D341Med (cell line): ENCODE measurements around the gene RNASE8.
"Not testable (repeated sequence)": the region's sequence is repeated elsewhere in the genome, so short reads cannot be mapped to it uniquely, and the experiment has no call there.

Source experiments
- DNase-seq: peaks from one replicate; pipeline ENCODE4 v3.0.0; 2012; ENCODE audit warnings: low spot score

The RNASE8 gene, protein sequence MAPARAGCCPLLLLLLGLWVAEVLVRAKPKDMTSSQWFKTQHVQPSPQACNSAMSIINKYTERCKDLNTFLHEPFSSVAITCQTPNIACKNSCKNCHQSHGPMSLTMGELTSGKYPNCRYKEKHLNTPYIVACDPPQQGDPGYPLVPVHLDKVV

DNA sequence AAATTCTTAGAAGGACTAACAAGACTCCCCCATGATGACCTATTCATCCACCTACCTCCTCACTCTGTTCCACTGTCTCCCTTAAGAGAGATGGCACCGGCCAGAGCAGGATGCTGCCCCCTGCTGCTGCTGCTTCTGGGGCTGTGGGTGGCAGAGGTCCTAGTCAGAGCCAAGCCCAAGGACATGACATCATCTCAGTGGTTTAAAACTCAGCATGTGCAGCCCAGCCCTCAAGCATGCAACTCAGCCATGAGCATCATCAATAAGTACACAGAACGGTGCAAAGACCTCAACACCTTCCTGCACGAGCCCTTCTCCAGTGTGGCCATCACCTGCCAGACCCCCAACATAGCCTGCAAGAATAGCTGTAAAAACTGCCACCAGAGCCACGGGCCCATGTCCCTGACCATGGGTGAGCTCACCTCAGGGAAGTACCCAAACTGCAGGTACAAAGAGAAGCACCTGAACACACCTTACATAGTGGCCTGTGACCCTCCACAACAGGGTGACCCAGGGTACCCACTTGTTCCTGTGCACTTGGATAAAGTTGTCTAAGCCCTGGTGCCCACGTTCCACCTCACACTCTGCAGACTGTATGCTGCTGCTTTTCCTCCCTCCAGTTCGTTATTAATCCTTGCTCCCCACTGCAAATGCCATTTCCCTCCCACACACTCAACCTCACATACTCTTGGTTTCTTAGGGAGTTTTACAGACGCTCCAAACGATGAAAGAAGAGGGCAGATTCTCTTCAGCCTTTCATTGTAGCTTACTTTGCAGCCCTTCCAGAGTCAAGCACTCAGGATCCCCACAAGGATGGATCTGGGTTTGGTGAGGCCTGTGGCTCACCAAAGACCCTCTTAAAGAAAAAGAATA, at the start of gene RNASE8:
TSS of gene RNASE8 (plus strand) at position 20 of the 873 bp plus-strand sequence. CDS start at position 91, 71 bp downstream.
- DNase-seq, result no peak

DNA sequence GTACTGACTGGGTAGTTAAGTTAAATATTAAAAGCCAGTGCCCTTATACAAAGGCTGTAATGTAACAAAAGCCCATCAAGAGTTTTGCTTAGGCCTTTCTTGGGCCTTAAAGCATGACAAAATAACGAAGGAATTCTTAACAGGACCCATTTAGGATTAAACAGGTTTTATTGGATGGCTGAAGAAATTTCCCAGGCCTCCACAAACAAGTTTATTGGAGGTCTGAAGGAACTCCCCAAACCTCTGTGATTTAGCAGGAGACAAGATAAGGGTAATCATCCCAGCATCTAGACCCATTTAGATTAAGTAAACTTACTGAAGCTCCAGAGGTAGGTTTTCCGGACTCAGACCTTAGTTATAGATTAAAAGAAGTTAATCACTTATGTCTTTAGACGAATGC, 47.9 kb upstream of the RNASE8 start:
- not testable (repeated sequence) for DNase-seq

DNA sequence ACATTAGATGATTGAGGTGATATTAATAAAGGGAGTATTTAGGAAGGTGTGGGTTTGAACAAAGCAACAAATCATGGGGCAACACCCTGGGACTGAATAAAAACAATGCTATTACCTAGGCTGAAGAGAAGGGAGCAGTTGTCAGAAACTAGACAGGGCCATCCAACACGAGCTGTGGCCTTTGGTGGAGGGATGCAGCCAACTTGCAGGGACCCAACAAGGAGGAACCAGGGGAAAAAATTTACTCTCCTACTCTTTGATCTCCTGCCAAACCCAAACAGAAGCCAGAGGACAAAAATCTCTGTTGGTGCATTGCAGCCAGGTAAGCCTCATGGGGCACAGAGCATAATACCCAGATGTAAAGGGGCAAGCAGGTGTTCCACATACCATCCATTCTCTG, 46.5 kb upstream of the RNASE8 start:
- DNase-seq, result no peak

DNA sequence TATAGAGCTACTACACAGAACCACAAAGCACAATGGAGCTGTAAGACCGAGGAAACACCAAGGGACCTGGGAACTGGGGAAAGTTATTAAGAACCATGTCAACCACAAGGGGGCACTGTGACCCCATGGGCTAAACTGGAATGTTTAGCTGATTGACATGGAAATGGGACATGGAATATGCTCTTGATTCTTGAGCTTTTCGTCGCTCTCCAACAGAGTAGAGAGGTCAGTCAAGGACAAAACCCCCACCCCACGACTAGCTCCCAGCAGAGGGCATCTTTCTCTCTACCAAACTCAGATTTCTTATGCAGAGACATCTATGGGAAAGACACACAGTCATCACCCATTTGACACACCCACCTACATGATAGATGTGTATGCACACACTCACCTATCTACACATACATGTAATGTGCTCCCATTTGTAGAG, 42.8 kb upstream of the RNASE8 start:
- peak; percentile 70 for DNase-seq

DNA sequence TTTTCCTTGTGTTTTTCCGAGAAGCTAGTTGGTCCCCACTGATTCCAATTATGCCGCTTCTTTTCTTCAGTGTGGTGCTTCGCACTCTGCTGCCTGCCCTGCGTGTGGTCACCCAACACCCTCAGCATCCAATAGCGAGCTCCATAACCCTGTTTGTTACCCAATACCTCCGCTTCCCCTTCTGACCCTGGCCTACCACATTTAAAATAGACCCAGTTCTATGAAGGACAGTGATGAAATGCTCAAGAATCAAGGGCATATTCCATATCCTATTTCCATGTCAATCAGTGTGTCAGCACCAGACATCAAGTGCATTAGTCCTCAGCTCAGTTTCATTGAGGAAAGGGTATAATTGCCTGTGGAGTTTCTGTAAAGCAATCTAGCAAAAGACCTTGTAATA, 42.3 kb upstream of the RNASE8 start:
- DNase-seq, result no peak

DNA sequence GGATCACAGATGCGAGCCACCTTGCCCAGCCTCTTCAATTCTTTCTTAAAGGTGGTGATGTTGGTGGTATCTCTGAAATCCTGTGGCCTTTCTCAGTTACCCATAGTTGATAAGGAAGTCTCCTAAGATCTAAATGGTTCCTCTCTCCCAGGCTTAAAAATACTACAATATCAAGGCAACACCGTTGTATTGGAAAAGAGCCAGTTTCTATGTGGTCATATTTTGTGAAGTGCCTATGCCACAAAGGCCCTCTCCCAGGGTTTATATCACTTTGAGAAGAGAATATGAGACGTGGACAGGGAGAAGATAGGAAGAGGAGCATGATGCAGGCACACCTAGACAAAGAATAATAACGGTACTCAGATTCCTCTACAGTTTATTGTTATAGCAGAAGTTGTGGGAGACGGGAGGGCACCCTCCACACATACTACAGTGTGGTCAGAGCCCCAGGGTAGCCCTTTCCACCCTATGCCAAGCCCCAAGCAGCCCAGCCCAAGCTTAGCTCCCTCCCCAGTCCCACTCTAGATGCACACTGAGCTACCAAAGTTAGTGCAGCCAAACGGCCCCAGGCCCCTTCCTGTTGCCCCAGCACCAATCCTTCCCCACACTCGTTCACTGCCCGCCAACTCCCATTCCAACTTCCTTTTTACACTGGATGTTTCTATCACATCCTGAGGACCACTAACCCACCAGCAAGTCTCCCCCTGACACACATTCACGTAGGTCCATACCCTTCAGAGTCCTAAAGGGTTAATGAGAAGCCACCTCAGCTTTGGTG, 41.0 kb upstream of the RNASE8 start:
- no peak for DNase-seq

DNA sequence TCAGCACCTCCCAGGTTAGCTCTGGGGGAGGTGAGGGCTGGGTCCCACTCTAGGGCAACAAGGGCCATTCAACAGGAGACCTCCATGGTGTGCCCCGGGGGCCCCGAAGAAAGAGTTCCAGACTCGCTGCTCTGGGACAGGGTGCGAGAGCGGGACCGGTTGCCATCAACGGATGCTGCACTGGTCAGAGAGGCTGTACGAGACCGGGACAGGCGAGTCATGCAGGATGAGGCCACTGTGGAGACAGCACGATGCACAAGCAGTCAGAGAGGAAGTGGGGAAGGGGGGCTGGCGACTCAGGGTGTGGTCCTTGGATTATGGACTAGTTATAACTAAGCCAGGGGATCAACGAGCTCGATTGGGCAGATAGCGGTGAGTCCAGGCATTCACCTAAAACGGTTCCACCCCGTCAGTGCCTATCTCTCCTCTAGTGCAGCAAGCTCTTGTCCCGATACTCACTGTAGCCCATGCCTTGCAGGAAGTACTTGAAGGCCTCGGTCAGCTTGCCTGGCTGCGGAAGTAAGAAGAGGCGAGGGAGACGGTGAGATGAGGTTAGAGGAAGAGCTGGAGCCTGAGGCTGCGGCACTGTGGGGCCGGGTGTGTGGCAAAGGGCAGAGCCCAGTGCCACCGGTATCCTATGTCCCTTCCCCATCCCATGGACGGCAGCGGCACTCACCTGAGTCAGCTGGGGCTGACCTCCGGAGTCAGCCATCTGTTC, 39.9 kb upstream of the RNASE8 start:
- DNase-seq, result no peak

DNA sequence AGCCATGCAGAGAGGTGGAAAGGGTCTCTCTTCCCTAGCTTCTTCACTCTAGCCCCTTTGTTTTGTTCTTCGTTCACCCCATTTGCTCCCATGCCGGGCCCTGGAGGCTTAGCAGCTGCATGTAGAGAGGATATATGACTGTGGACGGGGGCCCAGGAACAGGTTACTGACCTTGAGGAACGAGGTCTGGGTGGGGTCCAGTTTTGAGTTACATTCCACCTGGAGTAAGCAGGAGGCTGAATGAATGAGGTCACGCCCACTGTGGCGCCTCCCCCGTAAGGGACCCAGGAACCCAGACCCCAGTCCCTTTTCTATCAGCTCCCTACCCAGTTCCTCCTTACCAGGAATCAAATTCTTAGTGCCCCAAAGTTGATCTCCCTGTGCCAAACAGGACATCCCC, 39.3 kb upstream of the RNASE8 start:
- no peak for DNase-seq

DNA sequence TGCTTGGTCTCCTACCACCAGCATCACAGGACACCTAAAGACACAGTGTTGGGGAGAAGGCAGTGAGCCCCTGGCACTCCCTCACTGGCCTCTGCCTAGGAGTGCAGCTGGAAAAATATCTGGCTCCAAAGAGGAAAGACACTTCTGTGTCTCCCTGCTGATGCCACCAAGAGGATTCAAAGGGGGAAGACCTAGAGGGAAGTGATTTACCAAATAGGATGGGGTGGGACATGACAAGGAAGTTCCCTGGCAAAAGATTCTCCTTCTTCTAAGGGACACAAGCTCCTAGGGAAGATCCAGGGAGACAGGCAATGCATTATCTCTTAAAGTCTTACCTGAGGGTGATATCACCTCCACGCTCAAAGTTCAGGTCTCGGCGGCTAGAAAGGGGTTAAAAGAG, 38.8 kb upstream of the RNASE8 start:
- DNase-seq, result no peak

DNA sequence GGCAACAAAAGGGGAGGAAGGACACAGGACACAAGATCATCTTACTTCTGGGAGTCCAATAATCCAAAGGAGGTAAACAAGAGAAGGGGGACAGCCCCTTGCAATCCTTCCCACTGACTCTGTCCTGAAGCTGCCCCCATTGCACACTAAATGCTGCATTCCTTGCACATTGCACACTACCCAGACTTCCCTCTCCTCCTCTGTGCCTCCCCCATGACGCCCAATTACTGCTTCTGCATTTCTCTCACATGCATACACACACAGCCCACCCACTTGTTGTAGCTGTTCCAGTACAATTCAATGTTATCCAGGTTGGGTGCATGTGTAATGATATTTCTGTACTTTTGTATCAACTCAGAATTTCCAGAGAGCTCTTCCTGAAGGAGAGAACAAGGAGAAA, 38.3 kb upstream of the RNASE8 start:
- no peak for DNase-seq

DNA sequence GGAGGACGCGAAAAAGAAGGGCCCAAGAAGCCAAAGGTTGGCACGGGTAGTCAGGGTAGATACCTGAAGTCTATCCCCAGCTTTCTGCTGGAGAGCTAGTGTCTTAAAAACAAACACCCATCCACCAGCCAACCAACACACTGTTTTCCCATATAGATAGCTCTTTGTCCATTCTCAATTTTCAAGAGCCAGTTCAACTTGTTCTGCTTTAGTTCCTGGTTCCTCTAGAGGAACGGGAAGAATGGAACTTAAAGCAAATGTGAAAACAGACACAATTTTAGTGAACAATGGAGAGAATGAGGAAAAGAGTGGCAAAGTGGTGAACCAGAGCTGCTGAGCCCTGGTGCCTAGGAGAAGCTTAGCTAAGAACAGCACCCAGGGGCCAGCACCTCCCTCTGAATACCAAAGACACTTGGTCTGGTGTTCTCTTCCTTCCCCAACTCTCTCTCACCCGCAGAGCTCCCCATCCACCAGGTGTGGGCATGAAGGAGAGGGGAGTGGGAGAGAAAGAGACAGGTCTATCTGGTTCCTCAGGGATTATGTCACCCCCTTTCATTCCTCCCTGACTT, 36.6 kb upstream of the RNASE8 start:
- DNase-seq, result no peak

DNA sequence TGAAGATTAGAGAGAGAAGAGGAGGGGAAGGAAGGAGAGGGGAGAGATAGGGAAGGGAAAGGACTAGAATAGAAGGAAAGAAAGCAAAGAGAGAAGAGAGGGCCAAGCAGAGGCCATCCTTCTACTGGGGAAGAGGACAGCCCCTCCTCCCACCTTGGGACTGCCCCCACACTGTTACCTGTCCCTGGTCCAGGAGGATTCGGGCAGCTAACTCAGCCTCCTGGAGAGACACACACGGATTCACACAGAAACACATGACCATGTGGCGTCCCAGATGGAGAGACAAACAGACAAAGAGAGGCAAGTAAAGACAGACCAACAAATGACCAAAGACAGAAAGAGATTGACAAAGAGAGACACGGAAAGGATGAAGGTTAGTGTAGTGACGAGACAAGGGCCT, 34.9 kb upstream of the RNASE8 start:
- peak; percentile 6 for DNase-seq

DNA sequence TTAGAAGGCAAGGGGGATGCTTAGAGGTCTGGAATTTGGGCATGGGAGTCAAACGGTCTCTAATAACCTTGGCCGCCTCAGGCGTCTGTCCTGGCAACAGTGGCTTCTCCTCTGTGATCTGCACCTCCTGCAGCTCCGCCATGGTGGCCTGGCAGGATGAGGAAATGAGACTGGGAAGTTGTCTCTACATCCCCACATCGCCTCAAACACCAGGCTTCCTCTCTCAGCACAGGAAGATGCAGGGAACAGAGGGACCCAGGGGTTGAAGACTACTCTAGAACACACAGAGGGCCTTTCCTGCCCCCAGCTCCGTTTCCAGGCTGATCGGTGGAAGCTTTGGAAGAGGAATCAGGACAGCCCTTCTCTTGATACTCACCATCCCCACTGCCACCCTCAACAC, 34.4 kb upstream of the RNASE8 start:
- peak; percentile 21 for DNase-seq

DNA sequence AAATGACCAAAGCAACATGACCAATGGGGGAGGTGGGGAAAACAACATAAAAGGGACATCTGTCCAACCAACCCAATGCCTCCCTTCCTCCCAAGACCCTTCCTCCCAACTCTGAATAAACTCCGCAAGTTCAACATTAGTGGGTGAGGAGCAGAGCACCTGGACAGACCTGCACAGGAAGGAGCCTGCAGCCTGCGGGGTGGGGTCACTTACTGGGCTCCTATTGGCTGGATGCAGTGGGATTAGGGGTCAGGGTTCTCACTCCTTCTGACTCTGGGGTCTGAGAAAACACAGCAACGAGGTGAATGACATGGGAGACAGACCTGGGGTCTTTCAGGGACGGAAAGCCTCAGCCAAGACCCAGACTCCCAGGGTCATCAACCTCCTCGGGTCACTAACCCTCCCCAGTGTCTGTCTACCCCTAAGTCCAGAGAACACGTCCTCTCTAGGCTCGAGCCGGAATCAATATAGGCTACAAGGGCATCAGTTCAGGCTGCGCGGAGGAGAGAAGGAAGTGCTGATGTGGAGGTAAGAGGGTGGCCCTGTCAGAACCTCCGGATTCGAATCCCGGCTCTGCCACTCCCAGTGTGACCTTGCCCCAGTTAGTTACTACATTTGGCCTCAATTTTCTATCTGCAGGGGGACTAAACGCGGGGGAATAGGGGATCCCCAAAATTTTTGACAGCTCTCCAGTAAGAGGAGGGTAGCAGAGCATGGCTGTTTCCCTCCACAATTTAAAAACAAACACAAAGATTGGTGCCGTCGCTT, 33.6 kb upstream of the RNASE8 start:
- peak; percentile 18 for DNase-seq

DNA sequence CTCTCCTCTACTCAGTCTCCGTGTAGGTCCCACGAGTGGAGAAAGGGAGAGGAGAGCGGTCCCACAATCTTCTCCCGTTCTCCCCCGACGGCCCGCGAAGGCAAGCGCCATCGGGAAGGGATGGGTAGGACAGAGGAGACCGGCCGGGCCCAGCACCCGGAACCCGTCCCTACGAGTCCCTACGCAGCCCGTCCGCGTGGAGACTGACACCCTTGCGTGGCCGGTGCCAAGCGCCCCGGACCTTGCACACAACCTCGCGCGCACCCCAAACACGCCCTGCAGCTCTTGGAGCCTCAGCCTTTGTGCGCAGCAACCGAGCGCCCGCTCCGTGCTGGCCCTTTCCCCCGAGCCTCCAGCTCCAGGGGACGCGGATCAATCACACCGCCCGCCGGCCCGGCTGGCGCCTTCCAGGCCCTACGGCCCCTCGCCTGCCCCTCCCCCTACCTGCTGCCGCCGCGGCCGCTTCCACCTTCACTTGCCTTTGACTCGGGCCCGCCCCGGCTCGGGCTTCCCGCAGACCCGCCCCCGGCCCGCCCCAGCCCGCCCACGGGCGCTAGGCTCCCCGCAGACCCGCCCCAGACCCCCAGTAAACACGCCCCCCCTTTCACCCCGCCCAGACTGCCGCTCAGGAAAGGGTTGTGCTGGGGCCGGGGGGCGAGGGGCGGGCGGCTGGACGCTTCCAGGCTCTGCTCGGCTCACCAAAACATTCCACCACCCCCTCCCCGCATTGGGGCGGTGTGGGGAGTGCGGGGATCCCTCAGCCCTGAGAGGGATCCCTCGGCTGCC, 32.8 kb upstream of the RNASE8 start, which contains the start of gene NDRG2:
TSS of gene NDRG2 (minus strand) at position 477 of the 786 bp plus-strand sequence. CDS start 1,746 bp downstream, outside the sequence.
- DNase-seq, result peak; percentile 82

DNA sequence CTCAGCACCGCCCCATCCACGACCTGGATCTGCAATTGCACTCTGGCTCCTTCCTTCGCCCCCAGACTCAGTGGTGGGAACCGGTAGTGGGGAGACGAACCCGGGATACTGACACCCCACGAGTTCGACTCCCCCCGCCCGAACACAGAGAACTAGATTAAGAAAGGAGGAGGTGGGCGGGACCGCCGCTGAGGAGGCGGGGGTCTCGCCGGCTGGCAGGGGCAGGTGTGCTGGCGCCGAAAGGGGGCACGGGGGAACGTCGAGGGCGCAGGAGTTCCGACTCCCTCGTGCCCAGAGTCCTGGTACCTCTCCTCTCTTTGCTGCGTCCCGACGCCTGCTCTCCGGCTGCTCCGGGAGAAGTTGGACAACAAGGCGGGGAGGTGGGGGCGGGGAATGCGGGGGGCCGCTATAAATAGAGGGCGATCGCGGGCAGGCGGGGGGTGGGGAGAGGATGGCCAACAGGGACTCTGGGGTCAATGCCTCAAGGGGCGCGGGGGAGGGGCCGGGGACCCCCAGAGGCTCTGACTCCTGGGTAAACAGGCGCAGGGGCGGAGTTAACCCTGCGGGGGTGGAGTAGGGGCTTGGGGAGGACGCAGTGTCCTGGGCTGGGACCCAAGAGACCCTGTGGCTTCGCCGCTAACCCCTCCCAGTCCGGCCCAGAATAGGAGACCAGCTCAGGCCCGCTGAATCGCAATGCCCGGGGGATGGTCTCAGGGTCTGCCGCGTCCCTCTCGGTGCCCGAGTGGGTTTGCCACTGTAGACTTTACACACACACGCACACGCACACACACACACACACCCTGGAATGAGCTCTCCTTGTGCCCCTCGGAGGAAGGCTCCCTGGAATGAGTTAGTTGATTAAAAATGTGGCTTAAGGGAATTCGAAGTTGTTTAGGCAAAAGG, 32.0 kb upstream of the RNASE8 start:
- DNase-seq, result peak; percentile 51

DNA sequence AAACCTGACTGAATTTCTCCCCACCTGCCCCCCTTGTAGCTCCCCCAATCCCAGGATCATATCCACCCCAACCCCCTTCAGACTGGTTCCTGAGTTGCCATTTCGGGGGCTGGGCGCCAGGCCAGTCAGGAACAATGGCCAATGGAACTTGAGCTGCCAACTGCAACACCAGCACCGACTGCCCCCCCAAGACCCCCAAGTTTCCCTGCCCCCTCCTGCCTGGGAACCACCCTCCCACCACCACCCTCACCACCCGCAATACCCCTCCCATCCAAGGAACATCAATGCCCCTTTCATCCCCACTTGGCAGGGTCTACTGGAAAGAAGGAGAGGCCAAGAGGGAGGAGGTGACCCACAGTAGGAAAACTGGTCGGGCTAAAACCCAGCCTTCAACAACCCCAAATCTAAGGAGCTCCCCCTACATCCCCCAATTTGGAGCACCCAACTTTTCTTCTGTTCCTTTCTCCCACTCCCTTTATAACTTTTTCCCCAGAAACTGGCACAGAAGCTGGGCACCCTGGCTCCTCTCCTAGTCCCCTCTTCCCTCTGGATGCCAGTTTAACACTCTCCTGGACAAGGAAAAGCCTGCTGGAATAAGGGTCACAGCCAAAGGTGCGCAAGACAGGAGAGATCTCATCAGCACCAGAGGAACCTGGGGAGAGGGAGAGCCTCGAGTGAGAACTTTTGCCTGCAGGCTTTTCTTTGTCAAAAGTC, 31.2 kb upstream of the RNASE8 start:
- DNase-seq, result peak; percentile 27

DNA sequence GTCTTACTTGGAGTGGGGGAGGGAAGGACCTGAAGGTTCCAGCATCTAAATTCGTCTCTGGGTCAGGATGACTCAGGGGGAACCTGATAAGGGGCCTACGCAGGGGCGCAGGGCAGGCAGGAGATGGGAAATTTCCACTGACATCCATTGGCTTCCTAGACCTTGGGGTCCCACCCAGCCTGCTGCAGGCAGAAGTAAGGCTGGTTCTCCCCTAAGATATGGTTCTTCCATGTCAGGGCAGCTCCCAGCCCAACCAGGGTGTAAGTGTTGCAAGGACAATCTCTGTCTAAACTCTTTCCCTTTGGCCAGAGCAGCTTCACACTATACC, 30.7 kb upstream of the RNASE8 start:
- peak; percentile 24 for DNase-seq

DNA sequence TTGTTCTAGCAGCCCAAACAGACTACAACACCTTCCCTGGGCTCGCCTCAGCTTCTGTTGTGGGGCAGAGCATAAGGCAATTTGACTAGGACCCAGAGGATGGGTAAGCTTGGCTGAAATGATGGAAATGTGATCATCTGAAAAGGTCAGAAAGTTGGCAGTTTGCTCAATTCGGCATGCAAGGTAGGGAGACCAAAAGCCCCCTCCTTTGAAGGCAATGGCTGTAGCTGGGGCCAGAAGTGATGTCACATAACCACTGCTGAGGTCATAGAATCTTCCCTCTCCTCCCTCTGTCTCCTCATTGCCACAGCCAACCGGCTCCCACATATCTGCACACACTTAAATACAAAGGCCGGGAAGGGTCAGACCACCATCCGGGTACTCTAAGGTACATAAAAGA, 27.7 kb upstream of the RNASE8 start, which contains the start of gene TPPP2:
TSS of gene TPPP2 (plus strand) at position 301 of the 400 bp plus-strand sequence. CDS start 365 bp downstream, outside the sequence.
- no peak for DNase-seq
